HepG2 (cell line): Measurements from ENCODE around the gene IGHMBP2. TPM values are rescaled to one million over a fixed set of nuclear protein-coding genes. Genes with fewer than 3 reads are reported as not detected.

Experiments
- AGO2 ChIP-seq: fragments of 200-400 bp; formaldehyde crosslinking; optimal IDR thresholded peaks from 2 replicates; pipeline ENCODE3; 2017; ENCODE audit warnings: mild to moderate bottlenecking, low read depth, low read length, moderate library complexity
- HNF4G ChIP-seq, 2 experiments: sonication (generic) in 1 of 2; formaldehyde crosslinking in 1 of 2; IDR thresholded peaks; 2 replicates each; pipeline versions ENCODE4 v1.4.0 to v1.6.1; 2011 to 2020; ENCODE audit warnings: borderline replicate concordance in 2 of 2, low read depth in 2 of 2, mild to moderate bottlenecking in 2 of 2, low read length in 1 of 2, missing genetic modification reagents in 1 of 2, moderate library complexity in 1 of 2
- IKZF1 ChIP-seq: fragments of 450-650 bp; IDR thresholded peaks from 2 replicates; pipeline ENCODE4 v1.7.1; 2016
- KMT2A ChIP-seq: sonication (generic); formaldehyde crosslinking; IDR thresholded peaks from 2 replicates; pipeline ENCODE4 v1.4.0; 2020; ENCODE audit warnings: missing genetic modification reagents
- NFYB ChIP-seq: sonication (generic); formaldehyde crosslinking; IDR thresholded peaks from 2 replicates; pipeline ENCODE4 v1.4.0; 2020; ENCODE audit warnings: missing genetic modification reagents
- PHF20 ChIP-seq: sonication (generic); formaldehyde crosslinking; IDR thresholded peaks from 2 replicates; pipeline ENCODE4 v1.5.0; 2020; ENCODE audit warnings: mild to moderate bottlenecking, missing genetic modification reagents
- RXRB ChIP-seq: IDR thresholded peaks from 2 replicates; pipeline ENCODE4 v1.6.1; 2016; ENCODE audit warnings: borderline replicate concordance, missing genetic modification reagents, missing compliant biosample characterization
- SMAD9 ChIP-seq: sonication (generic); formaldehyde crosslinking; IDR thresholded peaks from 2 replicates; pipeline ENCODE4 v1.5.1; 2020; ENCODE audit warnings: mild to moderate bottlenecking, missing genetic modification reagents
- SP1 ChIP-seq, 2 experiments: fragments of 450-650 bp in 1 of 2; sonication (generic) in 1 of 2; formaldehyde crosslinking in 1 of 2; IDR thresholded peaks; 2 replicates each; pipeline versions ENCODE4 v1.4.0 to v1.6.1; 2016 to 2020; ENCODE audit warnings: missing genetic modification reagents in 1 of 2
- THYN1 ChIP-seq: sonication (generic); formaldehyde crosslinking; IDR thresholded peaks from 2 replicates; pipeline ENCODE4 v1.8.1; 2023; ENCODE audit warnings: low read depth, mild to moderate bottlenecking, moderate library complexity, missing genetic modification reagents, borderline replicate concordance
- ZFP90 ChIP-seq: sonication (generic); formaldehyde crosslinking; IDR thresholded peaks from 2 replicates; pipeline ENCODE4 v1.8.0; 2022; ENCODE audit warnings: missing genetic modification reagents, mild to moderate bottlenecking, inconsistent platforms, borderline replicate concordance
- ZKSCAN1 ChIP-seq: fragments of 150-350 bp; IDR thresholded peaks from 2 replicates; pipeline ENCODE4 v1.6.1; 2014; ENCODE audit warnings: low read length
- ZMYM4 ChIP-seq: sonication (generic); formaldehyde crosslinking; IDR thresholded peaks from 2 replicates; pipeline ENCODE4 v1.8.1; 2023; ENCODE audit warnings: mild to moderate bottlenecking, missing genetic modification reagents
- ZNF224 ChIP-seq: sonication (generic); formaldehyde crosslinking; IDR thresholded peaks from 2 replicates; pipeline ENCODE4 v1.5.0; 2020; ENCODE audit warnings: mild to moderate bottlenecking, missing genetic modification reagents
- ZNF598 ChIP-seq: sonication (generic); formaldehyde crosslinking; IDR thresholded peaks from 2 replicates; pipeline ENCODE4 v1.5.1; 2020; ENCODE audit warnings: mild to moderate bottlenecking, missing genetic modification reagents, borderline replicate concordance
- ZNF773 ChIP-seq: sonication (generic); formaldehyde crosslinking; IDR thresholded peaks from 2 replicates; pipeline ENCODE4 v1.4.0; 2020; ENCODE audit warnings: missing genetic modification reagents, borderline replicate concordance
- polyA plus RNA-seq, 8 experiments: library from polyadenylated mRNA; depleted of rRNA in 3 of 8; stranded (reverse) in 7 of 8; unstranded in 1 of 8; fragments of >200 nt; fragmentation: Illumina TruSeq in 4 of 8; extraction: Trizol in 4 of 8; gene quantifications; 2 replicates each; pipeline versions ENCODE4 v1.2.1 to v1.2.3, GENCODE V29; 2011 to 2016; ENCODE audit warnings: low read depth in 4 of 8, missing spikeins in 1 of 8, mixed read lengths in 1 of 8; ENCODE audit not compliant: insufficient read depth in 1 of 8
- total RNA-seq, 5 experiments: library from RNA; depleted of rRNA; stranded (reverse); fragments of >200 nt; fragmentation: Illumina TruSeq; extraction: Trizol; gene quantifications; 2 replicates each; pipeline ENCODE4 v1.2.3, GENCODE V29; 2016; ENCODE audit warnings: low read depth in 1 of 5
- TF ChIP-seq, protein P1 (sequence below): IDR thresholded peaks from 2 replicates; pipeline ENCODE4 v1.6.1; 2016; ENCODE audit warnings: control low read depth
- TF ChIP-seq, protein P2 (sequence below), 2 experiments: sonication (generic) in 1 of 2; formaldehyde crosslinking in 1 of 2; IDR thresholded peaks; 2 replicates each; pipeline versions ENCODE4 v1.4.0 to v1.6.1; 2018 to 2020; ENCODE audit warnings: missing genetic modification reagents in 2 of 2, borderline replicate concordance in 1 of 2, low read depth in 1 of 2, mild to moderate bottlenecking in 1 of 2, missing biosample characterization in 1 of 2
- TF ChIP-seq, protein P3 (sequence below): sonication (generic); formaldehyde crosslinking; IDR thresholded peaks from 2 replicates; pipeline ENCODE4 v1.5.1; 2020; ENCODE audit warnings: missing genetic modification reagents, mild to moderate bottlenecking, borderline replicate concordance
- TF ChIP-seq, protein P4 (sequence below): sonication (generic); formaldehyde crosslinking; IDR thresholded peaks from 2 replicates; pipeline ENCODE4 v1.4.0; 2020; ENCODE audit warnings: missing genetic modification reagents

The IGHMBP2 gene
- total and polyA plus RNA-seq, 2 of the 13 experiments (the other 11 are each of a cell fraction or from before 2014, with no cell fraction given) = 8.9 to 9.9 TPM

DNA sequence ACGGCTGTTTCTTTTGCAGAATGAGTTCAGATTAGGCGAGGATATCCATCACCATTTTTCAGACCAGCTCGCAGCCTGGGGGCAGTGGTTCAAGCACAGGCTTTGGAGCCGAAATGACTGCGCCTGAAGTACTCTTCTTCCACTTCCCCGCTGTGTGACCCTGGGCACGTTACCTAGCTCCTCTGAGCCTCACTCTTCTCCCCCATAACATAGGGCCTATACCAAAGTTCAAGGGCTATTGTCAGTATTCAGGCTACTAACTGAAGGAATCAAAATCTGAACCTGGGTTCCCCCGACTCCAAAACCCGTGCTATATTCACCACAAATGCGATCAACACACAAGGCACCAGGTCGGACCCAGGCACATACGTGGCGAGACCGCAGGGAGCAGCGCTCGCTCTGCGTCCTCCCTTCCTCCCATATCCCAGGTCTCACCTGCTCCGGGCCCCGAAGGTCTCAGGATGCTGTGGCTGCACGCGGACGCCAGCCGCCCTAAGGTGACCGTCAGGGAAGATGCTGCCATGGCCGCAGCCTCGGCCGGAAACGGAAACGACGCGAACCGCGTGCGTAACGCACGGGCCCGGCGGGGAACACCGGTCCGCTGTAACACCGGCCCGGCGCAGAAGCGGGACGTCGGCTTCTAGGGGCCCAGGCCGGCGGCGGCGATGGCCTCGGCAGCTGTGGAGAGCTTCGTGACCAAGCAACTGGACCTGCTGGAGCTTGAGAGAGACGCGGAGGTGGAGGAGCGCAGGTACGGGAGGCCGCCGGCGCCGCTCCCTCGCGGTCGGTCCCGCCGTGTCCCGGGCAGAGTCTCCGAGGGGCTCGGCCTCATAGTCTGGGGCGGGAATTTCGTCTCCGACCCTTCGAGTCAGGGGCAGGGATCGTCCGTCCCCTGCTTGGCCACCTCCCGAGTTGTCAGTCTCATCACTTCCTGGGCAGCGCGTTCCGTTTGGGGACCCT is at the start of gene IGHMBP2, which contains the start of gene MRPL21 (continued):
- TF ChIP-seq ZKSCAN1 = peak; percentile 62; the same call in 1 of the 2 replicates
- TF ChIP-seq, protein P1, sequence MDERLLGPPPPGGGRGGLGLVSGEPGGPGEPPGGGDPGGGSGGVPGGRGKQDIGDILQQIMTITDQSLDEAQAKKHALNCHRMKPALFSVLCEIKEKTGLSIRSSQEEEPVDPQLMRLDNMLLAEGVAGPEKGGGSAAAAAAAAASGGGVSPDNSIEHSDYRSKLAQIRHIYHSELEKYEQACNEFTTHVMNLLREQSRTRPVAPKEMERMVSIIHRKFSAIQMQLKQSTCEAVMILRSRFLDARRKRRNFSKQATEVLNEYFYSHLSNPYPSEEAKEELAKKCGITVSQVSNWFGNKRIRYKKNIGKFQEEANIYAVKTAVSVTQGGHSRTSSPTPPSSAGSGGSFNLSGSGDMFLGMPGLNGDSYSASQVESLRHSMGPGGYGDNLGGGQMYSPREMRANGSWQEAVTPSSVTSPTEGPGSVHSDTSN (CRISPR knock-in tag) = no peak
- peak; percentile 90; the same call in 1 of the 2 replicates for TF ChIP-seq ZNF773
- TF ChIP-seq, protein P2, sequence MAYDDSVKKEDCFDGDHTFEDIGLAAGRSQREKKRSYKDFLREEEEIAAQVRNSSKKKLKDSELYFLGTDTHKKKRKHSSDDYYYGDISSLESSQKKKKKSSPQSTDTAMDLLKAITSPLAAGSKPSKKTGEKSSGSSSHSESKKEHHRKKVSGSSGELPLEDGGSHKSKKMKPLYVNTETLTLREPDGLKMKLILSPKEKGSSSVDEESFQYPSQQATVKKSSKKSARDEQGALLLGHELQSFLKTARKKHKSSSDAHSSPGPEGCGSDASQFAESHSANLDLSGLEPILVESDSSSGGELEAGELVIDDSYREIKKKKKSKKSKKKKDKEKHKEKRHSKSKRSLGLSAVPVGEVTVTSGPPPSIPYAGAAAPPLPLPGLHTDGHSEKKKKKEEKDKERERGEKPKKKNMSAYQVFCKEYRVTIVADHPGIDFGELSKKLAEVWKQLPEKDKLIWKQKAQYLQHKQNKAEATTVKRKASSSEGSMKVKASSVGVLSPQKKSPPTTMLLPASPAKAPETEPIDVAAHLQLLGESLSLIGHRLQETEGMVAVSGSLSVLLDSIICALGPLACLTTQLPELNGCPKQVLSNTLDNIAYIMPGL (CRISPR knock-in tag; IDR thresholded peaks at IDR 0.05; ENCODE audit: borderline replicate concordance in 1 of 2, low read depth in 1 of 2) = peak; percentile 96
- TF ChIP-seq THYN1 (CRISPR knock-in tag) = no peak
- peak; percentile 64 for TF ChIP-seq AGO2
- TF ChIP-seq PHF20 (CRISPR knock-in tag) = peak; percentile 99
- no peak for TF ChIP-seq IKZF1
- peak; percentile 69; the same call in 1 of the 2 replicates for TF ChIP-seq SMAD9 (CRISPR knock-in tag)
- peak; percentile 72 for TF ChIP-seq ZMYM4 (CRISPR knock-in tag)
- no peak for TF ChIP-seq NFYB
- TF ChIP-seq HNF4G (IDR thresholded peaks at IDR 0.05; ENCODE audit: borderline replicate concordance, low read depth, low read length) = no peak
- peak; percentile 64; the same call in 1 of the 2 replicates for TF ChIP-seq HNF4G (CRISPR knock-in tag; IDR thresholded peaks at IDR 0.05; ENCODE audit: borderline replicate concordance, low read depth)
- TF ChIP-seq, protein P3, sequence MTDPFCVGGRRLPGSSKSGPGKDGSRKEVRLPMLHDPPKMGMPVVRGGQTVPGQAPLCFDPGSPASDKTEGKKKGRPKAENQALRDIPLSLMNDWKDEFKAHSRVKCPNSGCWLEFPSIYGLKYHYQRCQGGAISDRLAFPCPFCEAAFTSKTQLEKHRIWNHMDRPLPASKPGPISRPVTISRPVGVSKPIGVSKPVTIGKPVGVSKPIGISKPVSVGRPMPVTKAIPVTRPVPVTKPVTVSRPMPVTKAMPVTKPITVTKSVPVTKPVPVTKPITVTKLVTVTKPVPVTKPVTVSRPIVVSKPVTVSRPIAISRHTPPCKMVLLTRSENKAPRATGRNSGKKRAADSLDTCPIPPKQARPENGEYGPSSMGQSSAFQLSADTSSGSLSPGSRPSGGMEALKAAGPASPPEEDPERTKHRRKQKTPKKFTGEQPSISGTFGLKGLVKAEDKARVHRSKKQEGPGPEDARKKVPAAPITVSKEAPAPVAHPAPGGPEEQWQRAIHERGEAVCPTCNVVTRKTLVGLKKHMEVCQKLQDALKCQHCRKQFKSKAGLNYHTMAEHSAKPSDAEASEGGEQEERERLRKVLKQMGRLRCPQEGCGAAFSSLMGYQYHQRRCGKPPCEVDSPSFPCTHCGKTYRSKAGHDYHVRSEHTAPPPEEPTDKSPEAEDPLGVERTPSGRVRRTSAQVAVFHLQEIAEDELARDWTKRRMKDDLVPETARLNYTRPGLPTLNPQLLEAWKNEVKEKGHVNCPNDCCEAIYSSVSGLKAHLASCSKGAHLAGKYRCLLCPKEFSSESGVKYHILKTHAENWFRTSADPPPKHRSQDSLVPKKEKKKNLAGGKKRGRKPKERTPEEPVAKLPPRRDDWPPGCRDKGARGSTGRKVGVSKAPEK (CRISPR knock-in tag) = no peak
- peak; percentile 89; the same call in 1 of the 2 replicates for TF ChIP-seq ZNF598 (CRISPR knock-in tag)
- peak; percentile 98 for TF ChIP-seq ZFP90
- no peak for TF ChIP-seq SP1 (IDR thresholded peaks at IDR 0.05)
- TF ChIP-seq SP1 (CRISPR knock-in tag; IDR thresholded peaks at IDR 0.05) = peak; percentile 96
- peak; percentile 93 for TF ChIP-seq ZNF224 (CRISPR knock-in tag)
- TF ChIP-seq, protein P4, sequence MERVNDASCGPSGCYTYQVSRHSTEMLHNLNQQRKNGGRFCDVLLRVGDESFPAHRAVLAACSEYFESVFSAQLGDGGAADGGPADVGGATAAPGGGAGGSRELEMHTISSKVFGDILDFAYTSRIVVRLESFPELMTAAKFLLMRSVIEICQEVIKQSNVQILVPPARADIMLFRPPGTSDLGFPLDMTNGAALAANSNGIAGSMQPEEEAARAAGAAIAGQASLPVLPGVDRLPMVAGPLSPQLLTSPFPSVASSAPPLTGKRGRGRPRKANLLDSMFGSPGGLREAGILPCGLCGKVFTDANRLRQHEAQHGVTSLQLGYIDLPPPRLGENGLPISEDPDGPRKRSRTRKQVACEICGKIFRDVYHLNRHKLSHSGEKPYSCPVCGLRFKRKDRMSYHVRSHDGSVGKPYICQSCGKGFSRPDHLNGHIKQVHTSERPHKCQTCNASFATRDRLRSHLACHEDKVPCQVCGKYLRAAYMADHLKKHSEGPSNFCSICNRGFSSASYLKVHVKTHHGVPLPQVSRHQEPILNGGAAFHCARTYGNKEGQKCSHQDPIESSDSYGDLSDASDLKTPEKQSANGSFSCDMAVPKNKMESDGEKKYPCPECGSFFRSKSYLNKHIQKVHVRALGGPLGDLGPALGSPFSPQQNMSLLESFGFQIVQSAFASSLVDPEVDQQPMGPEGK (CRISPR knock-in tag) = peak; percentile 72
- TF ChIP-seq KMT2A (CRISPR knock-in tag) = peak; percentile 100
- peak; percentile 82 for TF ChIP-seq RXRB (CRISPR knock-in tag)
